Measurements from ENCODE around the gene MDGA2. TPM values are rescaled to one million over a fixed set of nuclear protein-coding genes. Genes with fewer than 3 reads are reported as not detected.

The MDGA2 gene
- total RNA-seq, 2 donors from 2014 or later: 0.82 to 8.8 TPM

- Histone ChIP-seq H3K4me1 (ENCODE audit: control insufficient read depth, insufficient read depth, low read length) (no peaks in the 10 kb centered on the region), H3K4me3 (ENCODE audit: low read length) (no peak overlapping the region), H3K9ac (ENCODE audit: extremely low read depth, low read length, poor library complexity, severe bottlenecking) (no peak overlapping the region), H3K27me3 (ENCODE audit: control insufficient read depth, insufficient read depth, low read length, poor library complexity, severe bottlenecking) (peaks cover 27% of the 10 kb centered on the region), H3K27ac (ENCODE audit: low read depth, low read length) (no peak overlapping the region), H3K36me3 (ENCODE audit: control insufficient read depth, insufficient read depth, low read length) (no peaks in the 10 kb centered on the region), H3K9me3 (ENCODE audit: control insufficient read depth, low read length) (no peaks in the 10 kb centered on the region)
- H3K9me3 Mint-ChIP-seq: peaks cover 12% of the 10 kb centered on the region
- no peak overlapping the region for H3K4me3 Mint-ChIP-seq
- 94 to 100% methylated on average over 3 of the region's 3 CpGs for WGBS, 2 experiments (ENCODE audit: insufficient coverage in 1 of 2, insufficient read length in 1 of 2)
- H3K4me1 Mint-ChIP-seq: no peaks in the 10 kb centered on the region
- no peak overlapping the region for H3K27ac Mint-ChIP-seq
- no peak for TF ChIP-seq CTCF (conservative IDR thresholded peaks at IDR 0.05)
- H3K36me3 Mint-ChIP-seq (ENCODE audit: low read depth): no peaks in the 10 kb centered on the region
- H3K27me3 Mint-ChIP-seq (ENCODE audit: insufficient read depth): peaks cover 19% of the 10 kb centered on the region
- DNase-seq: no peak
Measured at GRCh38 chr14:47596232-47596631, 79.2 kb downstream of the MDGA2 start.

- Histone ChIP-seq H3K9ac (ENCODE audit: extremely low read depth, low read length, poor library complexity, severe bottlenecking) (no peak overlapping the region), H3K9me3 (ENCODE audit: control insufficient read depth, low read length) (no peaks in the 10 kb centered on the region), H3K27ac (ENCODE audit: low read depth, low read length) (no peak overlapping the region), H3K27me3 (ENCODE audit: control insufficient read depth, insufficient read depth, low read length, poor library complexity, severe bottlenecking) (peaks cover 34% of the 10 kb centered on the region), H3K4me1 (ENCODE audit: control insufficient read depth, insufficient read depth, low read length) (no peaks in the 10 kb centered on the region), H3K4me3 (ENCODE audit: low read length) (no peak overlapping the region), H3K36me3 (ENCODE audit: control insufficient read depth, insufficient read depth, low read length) (no peaks in the 10 kb centered on the region)
- DNase-seq: no peak
- 100% methylated on average over 1 of the region's 1 CpG; no CpG with 5 or more reads in 1 of the 2 experiments for WGBS, 2 experiments (ENCODE audit: insufficient coverage in 1 of 2, insufficient read length in 1 of 2)
- Mint-ChIP-seq H3K27me3 (ENCODE audit: insufficient read depth) (peaks cover 24% of the 10 kb centered on the region), H3K36me3 (ENCODE audit: low read depth) (no peaks in the 10 kb centered on the region), H3K9me3 (peaks cover 12% of the 10 kb centered on the region), H3K4me1 (no peaks in the 10 kb centered on the region), H3K4me3 (no peak overlapping the region), H3K27ac (no peak overlapping the region)
- TF ChIP-seq CTCF (conservative IDR thresholded peaks at IDR 0.05): no peak
Measured at GRCh38 chr14:47595552-47595951, 79.9 kb downstream of the MDGA2 start.

- 43% methylated on average over 2 of the region's 2 CpGs; no CpG with 5 or more reads in 1 of the 2 experiments for WGBS, 2 experiments (ENCODE audit: insufficient coverage in 1 of 2, insufficient read length in 1 of 2)
- no peaks in the 10 kb centered on the region for H3K36me3 Mint-ChIP-seq (ENCODE audit: low read depth)
- TF ChIP-seq CTCF (conservative IDR thresholded peaks at IDR 0.05): no peak
- H3K9me3 ChIP-seq (ENCODE audit: control insufficient read depth, low read length): no peaks in the 10 kb centered on the region
- no peaks in the 10 kb centered on the region for H3K4me1 ChIP-seq (ENCODE audit: control insufficient read depth, insufficient read depth, low read length)
- no peak overlapping the region for H3K9ac ChIP-seq (ENCODE audit: extremely low read depth, low read length, poor library complexity, severe bottlenecking)
- H3K9me3 Mint-ChIP-seq: peaks cover 12% of the 10 kb centered on the region
- H3K4me3 ChIP-seq (ENCODE audit: low read length): no peak overlapping the region
- H3K27ac ChIP-seq (ENCODE audit: low read depth, low read length): no peak overlapping the region
- peaks cover 11% of the 10 kb centered on the region for H3K4me1 Mint-ChIP-seq
- no peak overlapping the region for H3K27ac Mint-ChIP-seq
- no peak overlapping the region for H3K4me3 Mint-ChIP-seq
- H3K27me3 Mint-ChIP-seq (ENCODE audit: insufficient read depth): peaks cover 52% of the 10 kb centered on the region
- no peak for DNase-seq
- peaks cover 60% of the 10 kb centered on the region for H3K27me3 ChIP-seq (ENCODE audit: control insufficient read depth, insufficient read depth, low read length, poor library complexity, severe bottlenecking)
- no peaks in the 10 kb centered on the region for H3K36me3 ChIP-seq (ENCODE audit: control insufficient read depth, insufficient read depth, low read length)
Measured at GRCh38 chr14:47590767-47591495, 84.5 kb downstream of the MDGA2 start.
